ENCODE measurements around the gene NFX1.
"Not testable (repeated sequence)": the region's sequence is repeated elsewhere in the genome, so short reads cannot be mapped to it uniquely, and the experiment has no call there.

GRCh38 chr9:33386998-33387397 lies 96.7 kb downstream of the NFX1 start:
- not testable (repeated sequence) for TF ChIP-seq CTCF (IDR thresholded peaks at IDR 0.05); EZH2 (IDR thresholded peaks at IDR 0.05; ENCODE audit: borderline replicate concordance, insufficient read depth, low read depth, low read length, poor library complexity, severe bottlenecking)
